ENCODE data around the gene ZNF385B.

The ZNF385B gene

DNA sequence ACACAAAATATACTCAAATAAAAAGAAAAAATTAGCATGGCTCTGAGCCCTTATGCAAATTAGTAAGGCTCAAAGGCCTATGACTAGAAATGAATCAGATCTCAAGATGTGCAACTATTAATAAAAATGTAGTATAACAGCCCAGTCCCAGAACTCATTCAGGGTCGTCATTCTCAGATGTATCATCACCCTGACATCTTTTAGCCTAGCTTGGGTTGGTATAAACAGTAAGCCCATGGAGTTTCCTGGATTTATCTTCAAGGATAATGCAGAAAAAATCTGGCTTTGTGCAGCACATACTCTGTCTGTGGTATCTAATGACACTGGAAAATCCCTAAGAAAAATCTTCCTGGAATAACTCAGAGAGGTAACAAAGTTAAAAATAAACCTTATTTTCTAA is 239.3 kb downstream of the ZNF385B start:
- DNase-seq = no peak

DNA sequence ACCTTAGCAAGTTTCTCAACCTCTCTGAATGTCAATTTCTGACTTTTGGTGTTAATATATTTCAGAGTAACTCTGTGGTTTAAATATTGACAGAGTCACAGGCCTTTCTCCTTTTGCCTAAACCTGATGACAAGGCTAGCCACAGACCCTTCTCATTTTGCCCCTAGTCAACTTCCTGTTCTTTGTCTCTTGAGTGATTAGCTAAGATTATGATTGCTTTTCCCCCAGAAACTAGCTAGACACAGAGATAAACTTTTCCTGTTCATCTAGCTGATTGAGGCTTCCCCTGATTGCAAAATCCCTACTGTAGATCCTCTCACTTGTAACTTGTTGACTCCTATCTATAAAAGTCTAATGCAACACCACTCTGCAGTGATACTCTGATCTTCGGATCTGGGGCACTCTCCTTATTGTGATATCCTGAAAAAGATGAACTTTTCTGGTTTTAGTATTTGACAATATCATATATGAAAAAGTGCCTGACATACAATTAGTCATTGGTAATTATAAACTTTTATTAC is 241.4 kb downstream of the ZNF385B start:
- no peak for DNase-seq

DNA sequence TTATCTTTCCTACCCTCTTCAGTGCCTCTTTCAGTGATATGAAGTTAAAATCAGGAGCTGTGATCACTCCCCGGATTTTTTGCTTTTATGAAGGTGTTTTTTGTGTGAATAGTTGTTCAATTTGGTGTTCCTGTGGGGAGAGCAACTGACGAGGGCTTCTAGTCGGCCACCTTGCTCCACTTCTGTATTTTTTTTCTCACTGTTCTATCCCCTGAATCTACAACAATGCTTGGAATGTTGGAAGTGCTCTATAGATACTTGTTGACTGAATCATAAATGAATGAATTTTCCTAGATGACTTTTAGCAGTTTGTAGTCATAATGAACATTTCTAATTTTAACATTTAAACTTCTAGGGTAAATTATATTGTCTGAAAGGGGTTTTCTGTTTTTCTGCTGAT is 247.3 kb downstream of the ZNF385B start:
- DNase-seq = no peak

DNA sequence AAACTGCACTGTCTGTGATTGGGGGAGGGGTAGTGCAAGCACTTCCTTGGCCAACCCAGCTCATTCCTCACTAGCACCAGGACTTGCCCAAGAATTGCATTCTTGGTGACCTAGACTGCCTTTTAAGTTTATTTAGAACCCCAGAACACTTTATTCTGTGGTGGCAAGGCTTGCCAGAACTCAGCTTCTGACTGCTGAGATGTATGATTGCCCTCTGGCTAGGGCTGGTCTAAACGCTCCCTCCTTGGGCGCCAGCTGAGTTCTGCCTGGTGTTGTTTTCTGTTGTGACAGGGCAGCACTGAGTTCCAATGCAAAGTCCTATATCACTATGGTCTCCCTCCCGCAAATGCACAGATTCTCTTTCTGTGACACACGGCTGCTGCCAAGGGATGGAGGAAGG is 247.7 kb downstream of the ZNF385B start:
- no peak for DNase-seq

DNA sequence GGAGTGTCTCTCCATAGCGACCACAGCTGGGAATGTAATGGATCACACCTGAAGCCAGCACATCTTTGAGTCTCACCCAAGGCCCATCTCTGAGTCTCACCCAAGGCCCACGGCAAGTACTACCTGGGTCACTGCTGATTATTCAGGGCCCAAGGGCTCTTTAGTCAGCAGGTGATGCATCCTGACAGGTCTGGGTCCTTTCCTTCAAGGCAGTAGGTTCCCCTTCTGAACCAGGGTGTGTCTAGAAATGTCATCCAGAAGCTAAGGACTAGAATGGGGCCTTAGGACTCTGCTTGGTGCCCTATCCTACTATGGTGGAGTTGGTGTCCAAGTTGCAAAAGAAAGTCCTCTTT is 248.1 kb downstream of the ZNF385B start:
- no peak for DNase-seq

DNA sequence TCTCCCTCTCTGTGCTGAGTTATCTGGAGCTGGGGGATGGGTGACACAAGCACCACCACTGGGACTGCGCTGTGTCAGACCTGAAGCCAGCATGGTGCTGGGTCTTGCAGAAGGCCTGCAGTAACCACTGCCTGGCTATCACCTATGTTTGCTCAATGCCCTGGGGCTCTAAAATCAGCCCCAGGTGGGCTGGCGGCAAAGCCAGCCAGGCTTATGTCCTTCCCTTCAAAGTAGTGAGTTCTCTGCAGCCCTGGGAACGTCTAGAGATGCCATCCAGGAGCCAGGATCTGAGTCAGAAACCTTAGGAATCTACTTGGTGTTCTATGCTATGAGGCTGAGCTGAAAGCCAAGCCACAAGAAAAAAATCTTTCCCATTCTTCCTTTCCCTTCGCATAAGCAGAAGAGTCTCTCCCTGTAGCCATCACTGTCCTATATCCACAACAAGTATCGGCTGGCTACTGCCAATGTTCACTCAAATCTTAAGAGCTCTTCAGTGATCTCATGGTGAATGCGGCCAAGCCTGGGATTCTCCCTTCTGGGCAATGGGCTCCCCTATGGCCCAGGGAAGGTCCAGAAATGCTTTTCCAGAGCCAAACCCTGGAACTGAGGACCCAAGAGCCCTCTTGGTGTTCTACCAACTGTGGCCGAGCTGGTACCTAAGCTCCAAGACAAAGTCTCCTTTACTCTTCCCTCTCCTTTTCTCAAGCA is 248.7 kb downstream of the ZNF385B start:
- no peak for DNase-seq

DNA sequence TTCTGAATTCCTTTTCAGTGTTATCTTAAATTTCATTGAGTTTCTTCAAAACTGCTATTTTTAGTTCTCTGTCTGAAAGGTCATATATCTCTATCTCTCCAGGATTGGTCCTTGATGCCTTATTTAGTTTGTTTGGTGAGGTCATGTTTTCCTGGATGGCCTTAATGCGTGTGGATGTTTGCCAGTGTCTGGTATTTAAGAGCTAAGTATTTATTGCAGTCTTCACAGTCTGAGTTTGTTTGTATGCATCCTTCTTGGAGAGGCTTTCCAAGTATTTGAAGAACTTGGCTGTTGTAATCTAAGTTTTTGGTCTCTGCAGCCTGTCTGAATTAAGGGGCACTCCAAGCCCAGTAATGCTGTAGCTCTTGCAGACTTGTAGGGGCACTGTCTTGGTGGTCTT is 249.3 kb downstream of the ZNF385B start:
- no peak for DNase-seq

DNA sequence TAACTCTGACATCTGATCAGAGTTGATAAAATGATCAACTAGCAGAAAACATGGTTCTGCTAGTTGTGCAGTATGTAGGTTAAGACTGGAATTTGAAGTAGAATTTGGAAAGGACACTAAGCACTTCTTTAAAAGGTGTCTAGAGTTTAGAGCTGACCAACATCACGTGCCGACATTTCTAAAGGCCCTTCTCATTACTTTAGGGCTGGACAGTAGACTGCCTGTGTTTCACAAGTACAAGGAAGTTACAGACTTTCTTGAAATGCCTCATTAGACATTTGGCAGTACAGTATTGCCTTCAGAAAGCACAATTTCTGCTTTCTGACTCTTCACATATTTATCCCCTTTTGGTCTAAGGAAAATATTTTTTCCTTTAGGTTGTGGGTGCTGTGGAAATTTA is 255.3 kb downstream of the ZNF385B start:
- DNase-seq = no peak

DNA sequence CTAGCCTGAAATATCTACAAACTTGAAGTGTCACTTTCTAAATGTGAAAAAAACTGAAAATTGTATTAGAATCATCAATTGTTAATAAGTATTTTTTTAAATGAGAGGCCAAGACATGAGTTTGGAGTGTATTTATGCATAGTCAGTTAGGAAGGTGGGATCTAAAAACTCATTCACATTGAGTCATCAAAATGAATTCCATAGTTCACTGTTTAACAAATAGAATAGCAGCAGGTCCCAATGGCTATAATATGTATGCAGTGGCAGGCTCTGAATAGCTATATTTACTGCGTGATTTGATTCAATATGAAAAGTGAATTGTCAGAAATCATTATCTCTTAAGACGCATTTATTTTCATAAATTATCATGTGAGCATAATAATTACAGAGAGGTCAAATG is 256.1 kb downstream of the ZNF385B start:
- no peak for DNase-seq

DNA sequence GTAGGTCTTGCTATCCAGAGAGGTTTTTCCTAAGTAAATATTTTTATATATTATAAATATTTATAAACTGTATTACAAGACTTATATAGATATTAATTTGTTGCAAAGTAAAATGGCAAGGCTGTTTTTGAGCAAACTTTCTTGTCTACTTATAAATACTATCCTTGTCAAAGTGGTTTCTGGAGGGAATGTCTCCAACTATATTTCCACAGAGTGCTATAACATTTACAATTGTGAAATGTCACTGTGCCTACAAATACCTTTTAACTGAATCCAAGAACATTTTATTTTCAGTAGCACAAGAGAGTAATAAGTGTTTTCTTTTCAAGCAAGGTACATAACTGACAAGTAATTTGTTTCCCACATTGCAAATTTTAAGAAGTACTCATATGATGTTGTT is 256.8 kb downstream of the ZNF385B start:
- DNase-seq = no peak

DNA sequence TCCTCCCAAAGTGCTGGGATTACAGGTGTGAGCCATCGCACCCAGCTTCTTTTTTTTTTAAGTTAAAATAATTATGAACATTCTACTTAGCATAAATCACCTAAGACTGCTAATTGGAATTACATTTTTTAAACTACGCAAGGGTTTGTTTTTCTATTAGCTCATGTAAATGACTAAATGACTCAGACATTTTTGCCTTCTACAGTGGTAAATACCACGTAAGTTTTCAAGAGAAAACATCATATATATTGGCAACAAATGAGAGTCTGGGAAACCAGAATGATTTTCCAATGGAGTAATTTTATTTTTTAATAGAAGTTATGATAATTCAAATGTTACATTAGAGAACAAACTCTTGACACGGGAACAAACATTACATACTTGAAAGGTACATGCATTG is 259.0 kb downstream of the ZNF385B start:
- DNase-seq = no peak

DNA sequence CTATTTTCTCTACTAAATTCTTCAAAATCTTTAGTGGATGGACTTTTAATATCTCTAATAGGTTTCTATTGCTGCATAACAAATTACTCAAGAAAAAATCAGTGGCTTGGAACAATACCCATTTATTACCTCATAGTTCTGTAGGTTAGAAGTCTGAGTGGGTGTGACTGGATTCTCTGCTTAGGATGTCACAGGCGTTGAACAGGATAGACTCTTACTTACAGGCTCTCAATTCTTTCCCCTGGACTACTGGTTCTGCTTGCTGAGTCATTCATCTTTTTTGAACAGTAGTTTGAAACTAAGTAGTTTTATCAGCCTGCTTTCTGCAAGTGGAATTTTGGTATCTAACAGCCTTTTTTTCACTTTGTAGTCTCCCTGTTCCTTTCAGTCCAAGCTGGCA is 265.4 kb downstream of the ZNF385B start:
- DNase-seq = no peak

DNA sequence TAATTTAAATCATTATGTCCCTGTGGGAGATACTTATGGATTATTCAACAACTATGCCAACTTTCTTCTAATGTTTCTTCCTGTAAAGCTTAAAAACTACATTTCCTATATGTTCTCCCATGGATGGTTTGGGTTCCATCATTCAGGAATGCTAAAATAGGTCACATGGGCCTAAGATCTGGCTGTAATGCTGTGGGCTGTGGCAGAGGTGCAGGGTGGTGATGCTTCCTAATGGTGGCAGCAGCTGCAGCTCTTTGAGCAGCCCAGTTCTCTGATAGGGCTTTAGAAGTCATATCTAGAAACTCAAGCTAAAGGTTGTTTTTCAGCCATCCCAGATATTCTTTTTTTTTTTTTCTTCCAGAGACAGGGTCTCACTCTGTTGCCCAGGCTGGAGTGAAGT is 266.1 kb downstream of the ZNF385B start:
- no peak for DNase-seq

DNA sequence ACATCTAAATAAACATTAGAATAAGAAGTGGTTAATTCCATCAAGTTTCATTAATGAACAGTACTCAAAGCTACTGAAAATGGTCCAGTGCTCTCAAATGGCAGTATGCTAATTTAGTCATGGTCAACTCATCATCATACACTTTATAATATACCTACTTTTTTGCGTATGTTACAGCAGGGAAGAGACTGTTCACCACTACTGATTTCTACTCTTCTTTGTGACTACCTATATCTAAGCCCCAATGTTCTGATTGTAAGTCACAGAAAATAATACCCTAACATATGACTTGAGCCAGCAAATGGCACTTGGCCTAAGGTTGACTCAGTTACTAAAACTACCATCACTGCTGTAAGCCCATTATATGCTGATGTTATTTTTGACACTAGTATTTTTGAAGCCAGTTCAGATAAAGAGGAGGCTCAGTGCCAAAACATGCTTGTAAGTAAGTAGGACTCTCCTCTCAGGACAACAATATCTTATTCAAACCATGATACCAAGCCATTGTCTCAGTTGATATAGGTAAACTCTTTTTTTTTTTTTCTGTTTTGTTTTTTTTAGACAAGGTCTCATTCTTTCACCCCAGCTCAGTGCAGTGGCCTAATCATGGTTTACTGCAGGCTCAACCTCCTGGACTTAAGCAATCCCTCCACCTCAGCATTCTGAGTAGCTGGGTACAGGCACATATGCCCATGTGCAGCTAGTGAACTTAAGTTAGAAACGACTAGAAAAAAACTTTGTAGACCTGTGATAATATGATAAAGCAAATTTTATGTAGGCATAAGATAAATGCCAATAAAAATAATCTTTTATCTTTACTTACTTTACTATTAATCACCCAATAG is 266.9 kb downstream of the ZNF385B start:
- DNase-seq = no peak

DNA sequence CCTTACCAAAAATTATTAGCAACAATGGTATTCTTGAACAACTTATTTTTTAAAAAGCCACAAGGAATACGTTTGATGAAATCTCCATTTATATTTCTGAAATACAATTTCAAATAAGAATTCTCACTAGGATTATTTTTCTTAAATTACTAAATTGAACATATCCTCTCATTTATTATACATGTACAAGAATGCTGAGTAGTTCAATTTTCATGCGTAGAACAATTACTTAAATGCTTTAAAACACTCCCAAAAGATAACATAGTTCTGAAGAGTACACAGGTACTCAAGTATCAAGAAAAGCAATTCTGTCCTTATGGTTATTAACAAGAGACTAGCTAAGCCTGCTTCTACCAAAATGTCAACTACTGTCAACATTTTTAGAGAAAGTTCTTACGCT is 268.1 kb downstream of the ZNF385B start:
- no peak for DNase-seq

DNA sequence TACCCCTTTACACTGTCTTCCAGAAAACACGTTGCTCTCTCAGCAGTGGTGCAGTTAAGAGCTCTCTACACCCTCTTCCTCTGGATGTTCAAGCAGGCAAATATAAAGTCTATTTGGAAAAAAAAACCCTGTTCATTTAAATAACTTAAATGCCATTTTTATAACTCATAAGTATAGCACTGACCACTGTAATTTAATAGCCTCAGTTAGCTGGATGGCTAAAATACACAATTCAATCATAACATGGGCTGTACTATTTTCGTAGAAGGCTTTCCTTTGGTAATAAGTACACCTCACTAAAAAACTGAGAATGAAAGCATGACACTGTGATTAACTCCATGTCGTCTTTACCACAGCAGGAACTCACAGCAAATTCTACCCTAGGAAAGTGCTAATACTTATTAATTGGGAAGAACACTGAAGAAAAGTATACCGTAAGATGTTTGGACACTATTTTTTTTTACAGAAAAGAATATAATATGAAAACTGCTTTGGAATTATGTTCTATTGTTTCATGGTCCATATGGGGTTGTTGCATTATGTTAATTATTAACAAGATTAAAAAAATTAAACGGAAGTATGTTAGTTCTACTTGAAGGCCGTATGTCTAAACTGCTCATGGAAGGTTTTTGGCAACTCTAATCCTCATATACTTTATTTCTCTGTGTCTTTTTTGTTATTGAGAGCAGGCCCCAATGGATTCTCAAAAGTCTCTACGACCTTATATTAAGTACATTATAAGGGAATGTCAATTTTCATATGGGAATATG is 269.1 kb downstream of the ZNF385B start:
- DNase-seq = no peak

DNA sequence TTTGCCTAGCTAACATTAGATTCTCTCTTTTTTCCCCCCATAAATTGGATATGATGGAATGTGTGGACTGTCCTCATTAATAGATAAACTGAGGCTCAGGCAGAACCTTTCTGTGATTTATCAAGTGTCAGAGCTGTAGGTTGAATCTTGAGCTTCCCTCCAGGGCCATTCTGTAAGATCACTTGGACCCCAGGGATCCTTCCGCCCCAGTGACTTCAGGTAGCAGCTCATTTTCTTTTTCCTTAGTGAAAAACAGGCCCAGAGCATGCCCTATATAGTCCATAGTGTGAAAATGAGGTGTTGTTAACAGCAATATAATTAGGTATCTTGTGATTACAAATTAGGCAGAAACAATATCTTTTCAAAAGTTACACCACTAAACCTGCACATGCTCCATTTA is 269.7 kb downstream of the ZNF385B start:
- DNase-seq = no peak

DNA sequence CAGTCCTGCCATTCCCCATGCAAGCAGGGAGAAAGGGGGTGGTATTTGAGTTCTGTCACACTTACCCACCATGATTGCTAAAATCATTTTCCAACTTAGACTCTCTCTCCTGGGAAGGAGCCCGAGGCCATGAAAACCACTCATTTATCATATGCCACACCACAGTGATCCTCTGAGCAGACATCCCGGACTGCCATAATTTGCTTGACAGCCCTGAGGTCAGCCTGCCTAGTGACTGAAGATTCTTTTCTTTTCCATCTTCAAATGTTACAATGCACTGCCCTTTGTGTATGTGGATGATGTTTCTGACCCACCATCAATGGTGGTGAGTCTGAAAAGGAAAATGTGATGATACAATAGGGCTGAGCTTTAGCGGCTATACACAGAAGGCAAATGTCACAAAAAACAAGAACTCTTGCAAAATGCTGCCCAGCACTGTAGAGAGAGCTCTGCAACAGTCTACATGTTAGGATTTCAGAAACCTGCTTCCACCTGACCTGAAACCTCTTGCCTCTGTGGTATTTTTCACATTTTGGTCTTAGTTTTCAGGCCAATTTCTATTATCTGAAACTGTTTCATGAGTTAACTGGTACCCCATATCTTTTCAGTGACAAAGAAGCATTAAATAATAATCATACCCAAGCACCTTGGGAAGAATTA is 272.8 kb downstream of the ZNF385B start:
- no peak for DNase-seq

DNA sequence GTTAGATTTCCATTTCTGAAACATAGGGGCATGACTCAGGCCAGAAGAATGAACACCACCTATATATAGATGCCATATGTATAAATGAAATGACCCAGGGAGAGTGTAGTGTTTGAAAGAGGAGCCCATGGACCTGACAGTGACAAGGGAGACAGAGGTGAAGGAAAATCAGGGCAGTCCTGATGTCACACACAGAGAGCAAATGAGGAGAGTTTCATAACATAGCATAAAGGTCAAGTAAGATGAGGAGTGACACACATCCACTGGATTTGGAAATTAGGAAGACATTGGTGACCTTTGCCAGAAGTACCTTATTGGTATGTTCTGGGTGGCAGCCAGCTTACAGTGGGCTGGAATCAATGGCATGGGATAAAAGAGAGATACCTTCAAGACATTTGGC is 276.7 kb downstream of the ZNF385B start:
- no peak for DNase-seq

DNA sequence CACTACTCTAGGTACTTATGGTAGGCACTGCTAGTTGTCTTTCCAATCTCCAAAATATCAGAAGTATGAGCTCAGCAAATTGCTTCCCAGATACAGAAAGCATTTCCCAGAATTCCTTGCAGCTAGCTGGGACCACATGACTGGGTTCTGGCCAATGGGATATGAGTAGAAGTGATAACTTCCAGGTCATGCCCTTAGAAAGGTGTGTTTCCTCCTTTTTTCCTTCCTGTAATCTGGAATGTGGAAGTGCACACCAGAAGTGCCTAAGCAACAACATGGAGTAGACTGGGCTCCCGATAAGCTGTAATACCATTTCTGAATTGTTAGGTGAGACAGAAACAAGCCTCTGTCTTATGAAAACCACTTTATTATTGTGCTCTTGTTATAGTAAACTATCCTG is 279.8 kb downstream of the ZNF385B start:
- DNase-seq = no peak

DNA sequence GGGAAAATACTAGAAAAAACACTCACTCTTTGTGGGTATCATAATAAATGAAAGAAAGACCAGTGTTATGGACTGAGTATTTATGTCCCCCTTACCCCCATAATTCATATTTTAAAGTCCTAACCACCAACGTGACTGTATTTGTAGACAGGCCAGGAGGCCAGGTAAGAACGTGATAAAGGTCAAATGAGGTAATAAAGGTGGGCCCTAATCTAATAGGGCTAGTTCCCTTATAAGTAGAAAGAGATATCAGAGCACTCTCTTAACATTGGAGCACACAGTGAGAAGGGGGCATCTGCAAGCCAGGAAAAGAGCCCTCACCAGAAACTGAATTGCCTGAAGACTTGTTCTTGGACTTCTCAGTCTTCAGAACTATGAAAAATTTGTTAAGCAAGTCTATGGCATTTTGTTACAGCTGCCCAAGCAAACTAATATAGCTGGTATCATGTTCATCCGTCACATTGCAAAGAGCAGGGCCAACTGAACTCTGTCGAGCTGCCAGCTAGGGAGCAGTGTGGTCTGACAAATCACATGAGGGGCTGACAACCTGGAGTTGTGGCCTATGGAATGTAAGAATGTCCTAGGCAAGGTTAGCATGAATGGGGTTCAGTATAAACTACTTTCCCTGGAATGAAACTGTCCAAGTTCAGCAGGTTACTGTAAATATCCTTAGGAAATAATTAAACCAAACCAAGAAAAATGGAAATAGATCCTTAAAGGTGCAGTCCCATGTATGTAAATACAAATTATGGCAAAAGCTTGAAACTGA is 280.9 kb downstream of the ZNF385B start:
- DNase-seq = no peak

DNA sequence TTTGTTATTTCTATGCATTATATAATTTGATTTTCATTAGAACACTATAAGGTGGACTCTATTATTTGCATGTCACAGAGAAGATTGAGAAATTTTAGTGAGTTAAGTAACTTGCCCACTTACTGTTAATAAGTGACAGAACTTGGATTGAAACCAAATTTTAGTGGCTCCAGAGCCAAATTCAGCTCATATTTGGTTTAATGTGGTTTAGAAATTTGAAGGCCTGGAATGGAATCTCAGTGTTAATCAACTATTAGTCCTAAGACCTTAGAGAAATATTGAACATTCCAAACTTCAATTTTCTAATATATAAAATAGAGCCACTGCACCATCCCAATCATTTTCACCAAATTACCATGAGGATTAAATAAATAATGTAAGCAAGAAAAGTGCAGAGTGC is 281.6 kb downstream of the ZNF385B start:
- no peak for DNase-seq
